Smooth muscle cell (in vitro differentiated cells): ENCODE measurements around the gene SKI. TPM values are rescaled to one million over a fixed set of nuclear protein-coding genes. Genes with fewer than 3 reads are reported as not detected.

Experiments used
- DNase-seq: peaks from one replicate; lab custom pipeline; 2025; ENCODE audit not compliant: unreplicated experiment; lab: John Stamatoyannopoulos, UW
- H2AFZ ChIP-seq: fragments of 200-600 bp; sonication (generic); 2 replicates; pipeline ENCODE4 v1.6.0; 2016; ENCODE audit warnings: antibody characterized with exemption, low read depth, mild to moderate bottlenecking
- H3F3A ChIP-seq: fragments of 200-600 bp; sonication (generic); 2 replicates; pipeline ENCODE4 v1.6.0; 2017; ENCODE audit warnings: antibody characterized with exemption, low read depth
- H3K27ac ChIP-seq: fragments of 200-600 bp; sonication (generic); 2 replicates; pipeline ENCODE4 v1.5.1; 2016; ENCODE audit warnings: low read depth, mild to moderate bottlenecking
- H3K27me3 ChIP-seq: fragments of 200-600 bp; sonication (generic); 2 replicates; pipeline ENCODE4 v1.6.1; 2016; ENCODE audit warnings: low read depth, mild to moderate bottlenecking
- H3K36me3 ChIP-seq: fragments of 200-600 bp; sonication (generic); 2 replicates; pipeline ENCODE4 v1.5.1; 2016; ENCODE audit warnings: low read depth
- H3K4me1 ChIP-seq: fragments of 200-600 bp; sonication (generic); 2 replicates; pipeline ENCODE4 v1.5.1; 2016; ENCODE audit warnings: low read depth
- H3K4me2 ChIP-seq: fragments of 200-600 bp; sonication (generic); 2 replicates; pipeline ENCODE4 v1.6.0; 2016; ENCODE audit warnings: mild to moderate bottlenecking
- H3K4me3 ChIP-seq: fragments of 200-600 bp; sonication (generic); 2 replicates; pipeline ENCODE4 v1.5.1; 2016; ENCODE audit warnings: mild to moderate bottlenecking
- H3K79me2 ChIP-seq: fragments of 200-600 bp; sonication (generic); 2 replicates; pipeline ENCODE4 v1.6.0; 2016; ENCODE audit warnings: low read depth, mild to moderate bottlenecking
- H3K9ac ChIP-seq: fragments of 200-600 bp; sonication (generic); 2 replicates; pipeline ENCODE4 v1.6.0; 2016; ENCODE audit warnings: low read depth
- H3K9me3 ChIP-seq: fragments of 200-600 bp; sonication (generic); replicated peaks from 2 replicates; pipeline ENCODE4 v1.5.1; 2016; ENCODE audit warnings: low read depth
- H4K20me1 ChIP-seq: fragments of 200-600 bp; sonication (generic); 2 replicates; pipeline ENCODE4 v1.6.0; 2016; ENCODE audit warnings: low read depth
- CTCF ChIP-seq: fragments of 200-600 bp; sonication (generic); IDR thresholded peaks from 2 replicates; pipeline ENCODE4 v1.5.1; 2017; ENCODE audit warnings: borderline replicate concordance, mild to moderate bottlenecking, antibody characterized with exemption; ENCODE audit not compliant: insufficient read depth, poor library complexity, severe bottlenecking
- WGBS: methylation state at CpG from one replicate; pipeline ENCODE4 v1.1.7; 2016; ENCODE audit warnings: low lambda C conversion rate; 5-methylcytosine and 5-hydroxymethylcytosine counted together
- polyA plus RNA-seq: library from polyadenylated mRNA; unstranded; fragments of >200 nt; fragmentation: Nextera tagmentation; extraction: Ambion mirVana; gene quantifications from 2 replicates; pipeline ENCODE4 v1.2.1, GENCODE V29; 2016
- total RNA-seq: library from RNA; depleted of rRNA; stranded (reverse); fragments of >200 nt; gene quantifications from 2 replicates; pipeline ENCODE4 v1.2.3, GENCODE V29; 2014

Gene SKI
- total and polyA plus RNA-seq, 2 experiments from 2014 or later, result 4.2 to 19.6 TPM

DNA sequence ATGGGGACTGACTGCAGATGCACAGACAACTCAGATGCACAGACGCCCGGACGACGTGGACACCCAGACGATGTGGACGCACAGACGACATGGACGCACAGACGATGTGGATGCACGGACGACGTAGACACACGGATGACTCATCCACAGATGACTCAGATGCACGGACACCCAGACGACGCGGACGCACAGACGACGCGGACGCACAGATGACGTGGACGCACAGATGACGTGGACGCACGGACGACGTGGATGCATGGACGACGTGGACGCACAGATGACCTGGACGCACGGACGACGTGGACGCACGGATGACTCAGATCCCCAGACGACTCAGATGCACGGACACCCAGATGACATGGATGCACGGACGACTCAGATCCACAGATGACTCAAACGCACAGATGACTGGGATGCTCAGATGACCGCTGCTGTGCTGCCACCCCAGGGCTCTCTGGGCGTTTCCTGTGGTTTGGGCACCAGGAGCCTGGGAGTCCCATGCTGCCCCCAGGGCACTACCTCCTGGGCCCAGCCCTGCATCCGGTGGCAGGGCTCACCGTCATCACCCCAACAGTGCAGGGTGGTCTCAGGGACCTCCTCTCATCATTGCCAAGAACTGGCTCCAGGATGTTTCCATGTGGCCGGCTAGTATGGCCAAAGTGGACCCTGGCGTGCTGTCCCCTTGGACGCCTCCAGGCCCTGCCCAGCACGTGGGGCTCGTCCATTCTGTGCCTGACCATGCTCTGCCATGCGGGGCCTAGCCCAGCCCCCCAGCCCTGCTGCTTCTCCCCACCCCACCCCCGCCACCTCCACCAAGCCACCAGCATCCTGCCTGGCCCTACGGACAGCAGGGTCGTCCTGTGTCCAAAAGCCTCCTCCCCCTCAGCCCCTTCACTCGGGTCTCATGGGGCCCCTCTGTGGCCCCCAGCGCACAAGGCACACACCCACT is 47.5 kb upstream of the SKI start:
- H3K4me2 ChIP-seq, result no peak overlapping the region
- H3K9me3 ChIP-seq, result no peaks in the 10 kb centered on the region
- H3F3A ChIP-seq, result no peaks in the 10 kb centered on the region
- no peak overlapping the region for H2AFZ ChIP-seq
- H3K4me1 ChIP-seq, result no peaks in the 10 kb centered on the region
- no peak overlapping the region for H3K27ac ChIP-seq
- no peaks in the 10 kb centered on the region for H3K36me3 ChIP-seq
- H3K9ac ChIP-seq, result no peak overlapping the region
- H3K79me2 ChIP-seq, result no peaks in the 10 kb centered on the region
- TF ChIP-seq CTCF, result no peak
- no peaks in the 10 kb centered on the region for H3K27me3 ChIP-seq
- no peak overlapping the region for H3K4me3 ChIP-seq
- DNase-seq, result no peak
- no peaks in the 10 kb centered on the region for H4K20me1 ChIP-seq
- WGBS, result 92% methylated on average over 53 of the region's 58 CpGs

DNA sequence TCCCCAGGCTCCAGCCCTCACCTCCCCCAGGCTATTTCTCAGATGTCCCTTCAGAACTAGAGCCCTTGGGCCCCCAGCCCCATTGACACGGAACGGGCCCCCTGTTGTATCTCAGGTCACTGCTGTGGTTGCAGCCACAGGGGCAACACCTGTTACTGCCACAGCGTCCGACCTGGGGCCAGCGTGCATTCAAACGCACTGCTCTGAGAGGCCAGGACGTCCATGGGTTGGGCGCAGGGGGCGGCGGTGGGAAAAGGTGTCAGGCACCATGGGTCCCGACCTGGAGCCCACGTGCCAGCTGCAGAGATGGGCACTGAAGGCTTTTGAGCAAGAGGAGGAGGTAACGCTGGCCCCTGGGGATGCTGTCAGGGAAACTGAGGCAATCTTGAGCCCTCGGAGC is 46.8 kb upstream of the SKI start:
- 97% methylated on average over 14 of the region's 14 CpGs for WGBS

GRCh38 chr1:2181752-2182151 is 46.4 kb upstream of the SKI start:
- Histone ChIP-seq H2AFZ (no peak overlapping the region), H3K27ac (no peak overlapping the region), H3K4me1 (no peaks in the 10 kb centered on the region), H3K36me3 (no peaks in the 10 kb centered on the region), H3K9me3 (no peaks in the 10 kb centered on the region), H3K4me2 (no peak overlapping the region), H3K4me3 (no peak overlapping the region), H3K9ac (no peak overlapping the region), H3K27me3 (no peaks in the 10 kb centered on the region), H3K79me2 (no peaks in the 10 kb centered on the region), H3F3A (no peaks in the 10 kb centered on the region), H4K20me1 (no peaks in the 10 kb centered on the region)
- TF ChIP-seq CTCF, result no peak
- DNase-seq, result no peak
- 96% methylated on average over 11 of the region's 11 CpGs for WGBS

More for the DNA sequence above, 46.8 kb upstream of the SKI start:
- no peak for TF ChIP-seq CTCF
- no peaks in the 10 kb centered on the region for H3K36me3 ChIP-seq
- no peak for DNase-seq
- no peaks in the 10 kb centered on the region for H3K79me2 ChIP-seq
- H3K9ac ChIP-seq, result no peak overlapping the region
- H3K4me1 ChIP-seq, result no peaks in the 10 kb centered on the region
- H4K20me1 ChIP-seq, result no peaks in the 10 kb centered on the region
- H3K27me3 ChIP-seq, result no peaks in the 10 kb centered on the region
- H3F3A ChIP-seq, result no peaks in the 10 kb centered on the region
- no peak overlapping the region for H3K4me3 ChIP-seq
- no peak overlapping the region for H2AFZ ChIP-seq
- no peaks in the 10 kb centered on the region for H3K9me3 ChIP-seq
- H3K27ac ChIP-seq, result no peak overlapping the region
- H3K4me2 ChIP-seq, result no peak overlapping the region
